NCI-H524 treated with DMSO at 0.1 percent for 48 hours (cell line): ENCODE measurements around the gene HAUS5.

ENCODE experiments used
- DNase-seq: peaks from one replicate; lab custom pipeline; 2025; lab: John Stamatoyannopoulos, UW

Gene HAUS5

GRCh38 chr19:35608251-35608650 is 4.3 kb upstream of the HAUS5 start:
- DNase-seq, result no peak

GRCh38 chr19:35609851-35610353 is 2.6 kb upstream of the HAUS5 start:
- DNase-seq, result no peak

- DNase-seq, result no peak
Measured at GRCh38 chr19:35612224-35612558, 344 bp upstream of the HAUS5 start.

- no peak for DNase-seq
Measured at GRCh38 chr19:35613574-35613973, 1.0 kb downstream of the HAUS5 start.

GRCh38 chr19:35615036-35615435 is 2.5 kb downstream of the HAUS5 start:
- DNase-seq, result no peak

GRCh38 chr19:35618857-35619256 is 6.3 kb downstream of the HAUS5 start:
- no peak for DNase-seq

- no peak for DNase-seq
Measured at GRCh38 chr19:35619290-35619923, 6.9 kb downstream of the HAUS5 start.

- DNase-seq, result no peak
Measured at GRCh38 chr19:35620001-35620400, 7.5 kb downstream of the HAUS5 start.

- no peak for DNase-seq
Measured at GRCh38 chr19:35621708-35622107, 9.2 kb downstream of the HAUS5 start.

- DNase-seq, result no peak
Measured at GRCh38 chr19:35622750-35623149, 10.2 kb downstream of the HAUS5 start.

GRCh38 chr19:35623327-35624010 is 10.9 kb downstream of the HAUS5 start:
- no peak for DNase-seq

- DNase-seq, result no peak
Measured at GRCh38 chr19:35628264-35628564, 15.7 kb downstream of the HAUS5 start.

GRCh38 chr19:35628565-35629331 is 16.2 kb downstream of the HAUS5 start, which contains the start of gene RBM42:
Gene RBM42 (plus strand): TSS chr19:35629036. CDS start chr19:35629154, 118 bp downstream.
- DNase-seq, result peak; percentile 97

- DNase-seq, result no peak
Measured at GRCh38 chr19:35629332-35629633, 16.7 kb downstream of the HAUS5 start.

GRCh38 chr19:35633727-35634440 is 21.3 kb downstream of the HAUS5 start:
- DNase-seq, result no peak

GRCh38 chr19:35636651-35637050 is 24.1 kb downstream of the HAUS5 start:
- no peak for DNase-seq

- no peak for DNase-seq
Measured at GRCh38 chr19:35637165-35637564, 24.6 kb downstream of the HAUS5 start.

- no peak for DNase-seq
Measured at GRCh38 chr19:35639321-35639639, 26.7 kb downstream of the HAUS5 start.

GRCh38 chr19:35639863-35640262 is 27.3 kb downstream of the HAUS5 start:
- DNase-seq, result no peak

GRCh38 chr19:35641515-35642151 is 29.1 kb downstream of the HAUS5 start, which contains the start of gene ETV2:
Gene ETV2 (plus strand): TSS chr19:35641745. CDS start chr19:35642461, 716 bp downstream.
- DNase-seq, result no peak

- no peak for DNase-seq
Measured at GRCh38 chr19:35642312-35642711, 29.8 kb downstream of the HAUS5 start.

- DNase-seq, result no peak
Measured at GRCh38 chr19:35642798-35643254, 30.3 kb downstream of the HAUS5 start.
